Neural cell (in vitro differentiated cells): Measurements from ENCODE around the gene PGC.

Experiments used
- EP300 ChIP-seq: fragments of 450-650 bp; conservative IDR thresholded peaks from 2 replicates; pipeline ENCODE4 v1.6.1; 2014; ENCODE audit warnings: antibody characterized with exemption, mild to moderate bottlenecking, moderate library complexity; ENCODE audit not compliant: poor library complexity, severe bottlenecking
- EZH2 ChIP-seq: fragments of 200-600, 300-800 bp; shearing (Covaris generic), sonication (generic); IDR thresholded peaks from 2 replicates; pipeline ENCODE4 v1.6.1; 2014; ENCODE audit warnings: antibody characterized with exemption, low read length, borderline replicate concordance, mild to moderate bottlenecking; ENCODE audit not compliant: insufficient read depth, poor library complexity, severe bottlenecking
- MXI1 ChIP-seq: fragments of 450-650 bp; conservative IDR thresholded peaks from 2 replicates; pipeline ENCODE4 v1.6.1; 2014; ENCODE audit warnings: antibody characterized with exemption, mild to moderate bottlenecking; ENCODE audit not compliant: poor library complexity, severe bottlenecking
- POLR2AphosphoS5 ChIP-seq: IDR thresholded peaks from 2 replicates; pipeline ENCODE4 v1.6.1; 2012
- RAD21 ChIP-seq: fragments of 450-650 bp; conservative IDR thresholded peaks from 2 replicates; pipeline ENCODE4 v1.6.1; 2014; ENCODE audit warnings: antibody characterized with exemption, mild to moderate bottlenecking, moderate library complexity
- SMC3 ChIP-seq: fragments of 450-650 bp; conservative IDR thresholded peaks from 2 replicates; pipeline ENCODE4 v1.6.1; 2014; ENCODE audit warnings: antibody characterized with exemption, mild to moderate bottlenecking, moderate library complexity; ENCODE audit not compliant: poor library complexity
- TAF1 ChIP-seq: IDR thresholded peaks from 2 replicates; pipeline ENCODE4 v1.6.1; 2012; ENCODE audit warnings: low read depth
- TF ChIP-seq, protein P1 (sequence below): fragments of 450-650 bp; IDR thresholded peaks from 2 replicates; pipeline ENCODE4 v1.5.1; 2014; ENCODE audit warnings: antibody characterized with exemption, mild to moderate bottlenecking, moderate library complexity; ENCODE audit not compliant: poor library complexity, severe bottlenecking
- TF ChIP-seq, protein P2 (sequence below): IDR thresholded peaks from 2 replicates; pipeline ENCODE4 v1.6.1; 2012; ENCODE audit warnings: borderline replicate concordance

DNA sequence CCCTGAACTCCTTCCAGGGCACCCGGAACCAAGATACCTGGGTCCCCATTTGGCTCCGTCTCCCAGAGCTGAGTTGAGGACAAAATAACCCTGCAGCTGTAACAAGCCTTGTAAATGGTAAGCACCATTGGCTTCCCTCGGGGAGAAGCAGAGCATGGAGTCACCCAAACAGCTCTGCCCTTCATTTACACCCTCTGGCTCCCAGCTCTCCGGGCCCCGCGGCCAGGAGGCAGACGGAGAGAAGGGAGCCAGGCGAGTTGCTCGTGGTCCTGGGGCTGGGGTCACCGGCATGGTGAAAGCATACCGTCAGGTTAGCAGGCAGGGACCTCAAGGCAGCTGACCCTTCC is 13.9 kb downstream of the PGC start:
- TF ChIP-seq, protein P1, sequence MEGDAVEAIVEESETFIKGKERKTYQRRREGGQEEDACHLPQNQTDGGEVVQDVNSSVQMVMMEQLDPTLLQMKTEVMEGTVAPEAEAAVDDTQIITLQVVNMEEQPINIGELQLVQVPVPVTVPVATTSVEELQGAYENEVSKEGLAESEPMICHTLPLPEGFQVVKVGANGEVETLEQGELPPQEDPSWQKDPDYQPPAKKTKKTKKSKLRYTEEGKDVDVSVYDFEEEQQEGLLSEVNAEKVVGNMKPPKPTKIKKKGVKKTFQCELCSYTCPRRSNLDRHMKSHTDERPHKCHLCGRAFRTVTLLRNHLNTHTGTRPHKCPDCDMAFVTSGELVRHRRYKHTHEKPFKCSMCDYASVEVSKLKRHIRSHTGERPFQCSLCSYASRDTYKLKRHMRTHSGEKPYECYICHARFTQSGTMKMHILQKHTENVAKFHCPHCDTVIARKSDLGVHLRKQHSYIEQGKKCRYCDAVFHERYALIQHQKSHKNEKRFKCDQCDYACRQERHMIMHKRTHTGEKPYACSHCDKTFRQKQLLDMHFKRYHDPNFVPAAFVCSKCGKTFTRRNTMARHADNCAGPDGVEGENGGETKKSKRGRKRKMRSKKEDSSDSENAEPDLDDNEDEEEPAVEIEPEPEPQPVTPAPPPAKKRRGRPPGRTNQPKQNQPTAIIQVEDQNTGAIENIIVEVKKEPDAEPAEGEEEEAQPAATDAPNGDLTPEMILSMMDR, result no peak
- TF ChIP-seq RAD21 (no peak), POLR2AphosphoS5 (no peak), EZH2 (no peak), TAF1 (no peak), EP300 (no peak), SMC3 (no peak), MXI1 (no peak)
- TF ChIP-seq, protein P2, sequence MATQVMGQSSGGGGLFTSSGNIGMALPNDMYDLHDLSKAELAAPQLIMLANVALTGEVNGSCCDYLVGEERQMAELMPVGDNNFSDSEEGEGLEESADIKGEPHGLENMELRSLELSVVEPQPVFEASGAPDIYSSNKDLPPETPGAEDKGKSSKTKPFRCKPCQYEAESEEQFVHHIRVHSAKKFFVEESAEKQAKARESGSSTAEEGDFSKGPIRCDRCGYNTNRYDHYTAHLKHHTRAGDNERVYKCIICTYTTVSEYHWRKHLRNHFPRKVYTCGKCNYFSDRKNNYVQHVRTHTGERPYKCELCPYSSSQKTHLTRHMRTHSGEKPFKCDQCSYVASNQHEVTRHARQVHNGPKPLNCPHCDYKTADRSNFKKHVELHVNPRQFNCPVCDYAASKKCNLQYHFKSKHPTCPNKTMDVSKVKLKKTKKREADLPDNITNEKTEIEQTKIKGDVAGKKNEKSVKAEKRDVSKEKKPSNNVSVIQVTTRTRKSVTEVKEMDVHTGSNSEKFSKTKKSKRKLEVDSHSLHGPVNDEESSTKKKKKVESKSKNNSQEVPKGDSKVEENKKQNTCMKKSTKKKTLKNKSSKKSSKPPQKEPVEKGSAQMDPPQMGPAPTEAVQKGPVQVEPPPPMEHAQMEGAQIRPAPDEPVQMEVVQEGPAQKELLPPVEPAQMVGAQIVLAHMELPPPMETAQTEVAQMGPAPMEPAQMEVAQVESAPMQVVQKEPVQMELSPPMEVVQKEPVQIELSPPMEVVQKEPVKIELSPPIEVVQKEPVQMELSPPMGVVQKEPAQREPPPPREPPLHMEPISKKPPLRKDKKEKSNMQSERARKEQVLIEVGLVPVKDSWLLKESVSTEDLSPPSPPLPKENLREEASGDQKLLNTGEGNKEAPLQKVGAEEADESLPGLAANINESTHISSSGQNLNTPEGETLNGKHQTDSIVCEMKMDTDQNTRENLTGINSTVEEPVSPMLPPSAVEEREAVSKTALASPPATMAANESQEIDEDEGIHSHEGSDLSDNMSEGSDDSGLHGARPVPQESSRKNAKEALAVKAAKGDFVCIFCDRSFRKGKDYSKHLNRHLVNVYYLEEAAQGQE, result no peak
